ENCODE data around the gene OR10H5.
"Not testable (repeated sequence)": the region's sequence is repeated elsewhere in the genome, so short reads cannot be mapped to it uniquely, and the experiment has no call there.

Gene OR10H5

DNA sequence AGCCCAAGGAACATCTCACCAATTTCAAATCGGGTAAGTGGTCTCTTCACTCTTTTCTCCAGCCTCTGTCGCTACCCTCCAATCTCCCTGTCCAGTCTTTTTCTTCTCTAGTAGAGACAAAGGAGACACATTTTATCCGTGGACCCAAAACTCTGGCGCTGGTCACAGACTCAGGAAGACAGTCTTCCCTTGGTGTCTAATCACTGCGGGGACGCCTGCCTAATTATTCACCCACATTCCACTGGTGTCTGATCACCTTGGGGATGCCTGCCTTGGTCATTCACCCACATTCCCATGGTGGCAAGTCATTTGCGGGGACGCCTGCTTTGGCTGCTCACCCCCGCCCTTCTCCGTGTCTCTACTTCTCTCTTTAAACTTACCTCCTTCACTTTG is 41.8 kb downstream of the OR10H5 start:
- H3K9ac ChIP-seq (ENCODE audit: low read length): no peak overlapping the region
- no peak overlapping the region for H3K27ac ChIP-seq (ENCODE audit: low read depth, low read length)
- no peak overlapping the region for H3K4me2 ChIP-seq (ENCODE audit: low read depth, low read length, poor library complexity, severe bottlenecking)

DNA sequence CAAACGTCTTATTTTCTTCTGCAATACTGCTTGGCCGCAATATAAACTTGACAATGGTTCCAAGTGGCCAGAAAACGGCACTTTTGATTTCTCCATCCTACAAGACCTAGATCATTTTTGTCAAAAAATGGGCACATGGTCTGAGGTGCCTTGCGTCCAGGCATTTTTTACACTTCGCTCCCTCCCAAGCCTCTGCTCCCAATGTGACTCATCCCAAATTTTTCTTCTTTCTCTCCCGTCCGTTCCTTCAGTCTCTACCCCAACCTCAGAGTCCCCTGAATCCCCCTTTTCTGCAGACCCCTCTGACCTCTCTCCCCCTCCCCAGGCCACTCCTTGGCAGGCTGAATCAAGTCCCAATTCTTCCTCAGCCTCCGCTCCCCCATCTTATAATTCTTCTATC is 42.3 kb downstream of the OR10H5 start:
- Histone ChIP-seq H3K27me3 (ENCODE audit: low read length) (no peaks in the 10 kb centered on the region), H3K36me3 (ENCODE audit: low read length) (no peaks in the 10 kb centered on the region), H3F3A (ENCODE audit: insufficient read depth) (no peaks in the 10 kb centered on the region), H3K9me3 (ENCODE audit: insufficient read depth, low read length) (no peaks in the 10 kb centered on the region), H3K27ac (ENCODE audit: low read depth, low read length) (no peak overlapping the region), H3K9ac (ENCODE audit: low read length) (no peak overlapping the region), H4K20me1 (ENCODE audit: low read depth, low read length) (no peaks in the 10 kb centered on the region), H3K4me2 (ENCODE audit: low read depth, low read length, poor library complexity, severe bottlenecking) (no peak overlapping the region), H2AFZ (ENCODE audit: low read depth, low read length, severe bottlenecking) (no peak overlapping the region), H3K79me2 (ENCODE audit: insufficient read depth, low read length) (no peaks in the 10 kb centered on the region), H3K9me2 (replicated peaks; ENCODE audit: insufficient read depth, low read length) (no peaks in the 10 kb centered on the region), H3K4me3 (ENCODE audit: insufficient read depth, low read length, poor library complexity, severe bottlenecking) (no peak overlapping the region)
- TF ChIP-seq, protein P1, sequence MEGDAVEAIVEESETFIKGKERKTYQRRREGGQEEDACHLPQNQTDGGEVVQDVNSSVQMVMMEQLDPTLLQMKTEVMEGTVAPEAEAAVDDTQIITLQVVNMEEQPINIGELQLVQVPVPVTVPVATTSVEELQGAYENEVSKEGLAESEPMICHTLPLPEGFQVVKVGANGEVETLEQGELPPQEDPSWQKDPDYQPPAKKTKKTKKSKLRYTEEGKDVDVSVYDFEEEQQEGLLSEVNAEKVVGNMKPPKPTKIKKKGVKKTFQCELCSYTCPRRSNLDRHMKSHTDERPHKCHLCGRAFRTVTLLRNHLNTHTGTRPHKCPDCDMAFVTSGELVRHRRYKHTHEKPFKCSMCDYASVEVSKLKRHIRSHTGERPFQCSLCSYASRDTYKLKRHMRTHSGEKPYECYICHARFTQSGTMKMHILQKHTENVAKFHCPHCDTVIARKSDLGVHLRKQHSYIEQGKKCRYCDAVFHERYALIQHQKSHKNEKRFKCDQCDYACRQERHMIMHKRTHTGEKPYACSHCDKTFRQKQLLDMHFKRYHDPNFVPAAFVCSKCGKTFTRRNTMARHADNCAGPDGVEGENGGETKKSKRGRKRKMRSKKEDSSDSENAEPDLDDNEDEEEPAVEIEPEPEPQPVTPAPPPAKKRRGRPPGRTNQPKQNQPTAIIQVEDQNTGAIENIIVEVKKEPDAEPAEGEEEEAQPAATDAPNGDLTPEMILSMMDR (IDR thresholded peaks at IDR 0.05; ENCODE audit: insufficient read depth, low read length, poor library complexity, severe bottlenecking): no peak
- TF ChIP-seq EZH2phosphoT487 (conservative IDR thresholded peaks at IDR 0.05; ENCODE audit: low read length): no peak

More for the DNA sequence above, 41.8 kb downstream of the OR10H5 start:
- H3K9me2 ChIP-seq (replicated peaks; ENCODE audit: insufficient read depth, low read length): no peaks in the 10 kb centered on the region
- H3F3A ChIP-seq (ENCODE audit: insufficient read depth): no peaks in the 10 kb centered on the region
- no peak overlapping the region for H3K4me3 ChIP-seq (ENCODE audit: insufficient read depth, low read length, poor library complexity, severe bottlenecking)
- H2AFZ ChIP-seq (ENCODE audit: low read depth, low read length, severe bottlenecking): no peak overlapping the region
- H4K20me1 ChIP-seq (ENCODE audit: low read depth, low read length): no peaks in the 10 kb centered on the region
- TF ChIP-seq, protein P1 (IDR thresholded peaks at IDR 0.05; ENCODE audit: insufficient read depth, low read length, poor library complexity, severe bottlenecking): no peak
- TF ChIP-seq EZH2phosphoT487 (conservative IDR thresholded peaks at IDR 0.05; ENCODE audit: low read length): no peak
- no peaks in the 10 kb centered on the region for H3K79me2 ChIP-seq (ENCODE audit: insufficient read depth, low read length)
- H3K9me3 ChIP-seq (ENCODE audit: insufficient read depth, low read length): no peaks in the 10 kb centered on the region
- no peaks in the 10 kb centered on the region for H3K27me3 ChIP-seq (ENCODE audit: low read length)
- no peaks in the 10 kb centered on the region for H3K36me3 ChIP-seq (ENCODE audit: low read length)

GRCh38 chr19:15831626-15832025 is 44.2 kb downstream of the OR10H5 start:
- Histone ChIP-seq H4K20me1 (ENCODE audit: low read depth, low read length) (no peaks in the 10 kb centered on the region), H2AFZ (ENCODE audit: low read depth, low read length, severe bottlenecking) (no peak overlapping the region), H3F3A (ENCODE audit: insufficient read depth) (no peaks in the 10 kb centered on the region), H3K4me2 (ENCODE audit: low read depth, low read length, poor library complexity, severe bottlenecking) (no peak overlapping the region), H3K4me3 (ENCODE audit: insufficient read depth, low read length, poor library complexity, severe bottlenecking) (no peak overlapping the region), H3K79me2 (ENCODE audit: insufficient read depth, low read length) (no peaks in the 10 kb centered on the region), H3K27ac (ENCODE audit: low read depth, low read length) (no peak overlapping the region), H3K27me3 (ENCODE audit: low read length) (no peaks in the 10 kb centered on the region), H3K36me3 (ENCODE audit: low read length) (no peaks in the 10 kb centered on the region), H3K9me3 (ENCODE audit: insufficient read depth, low read length) (no peaks in the 10 kb centered on the region), H3K9ac (ENCODE audit: low read length) (no peak overlapping the region), H3K9me2 (replicated peaks; ENCODE audit: insufficient read depth, low read length) (no peaks in the 10 kb centered on the region)
- TF ChIP-seq, protein P1 (IDR thresholded peaks at IDR 0.05; ENCODE audit: insufficient read depth, low read length, poor library complexity, severe bottlenecking): no peak
- no peak for TF ChIP-seq EZH2phosphoT487 (conservative IDR thresholded peaks at IDR 0.05; ENCODE audit: low read length)

DNA sequence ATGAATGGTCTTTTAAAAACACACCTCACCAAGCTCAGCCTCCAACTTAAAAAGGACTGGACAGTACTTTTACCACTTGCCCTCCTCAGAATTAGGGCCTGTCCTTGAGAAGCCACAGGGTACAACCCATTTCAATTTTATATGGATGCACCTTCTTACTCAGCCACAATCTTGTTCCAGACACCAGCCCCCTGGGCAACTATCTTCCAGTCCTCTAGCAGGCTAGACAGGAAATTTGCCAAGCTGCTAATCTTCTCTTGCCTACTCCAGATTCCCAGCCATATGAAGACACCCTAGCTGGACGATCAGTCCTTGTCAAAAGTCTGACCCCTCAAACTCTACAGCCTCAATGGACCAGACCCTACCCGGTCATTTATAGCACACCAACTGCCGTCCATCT is 46.8 kb downstream of the OR10H5 start:
- not testable (repeated sequence) for H4K20me1 ChIP-seq (ENCODE audit: low read depth, low read length); H3K9me3 ChIP-seq (ENCODE audit: insufficient read depth, low read length); H3K27me3 ChIP-seq (ENCODE audit: low read length); H3K79me2 ChIP-seq (ENCODE audit: insufficient read depth, low read length); H2AFZ ChIP-seq (ENCODE audit: low read depth, low read length, severe bottlenecking); H3F3A ChIP-seq (ENCODE audit: insufficient read depth); H3K36me3 ChIP-seq (ENCODE audit: low read length); H3K9me2 ChIP-seq (replicated peaks; ENCODE audit: insufficient read depth, low read length); H3K27ac ChIP-seq (ENCODE audit: low read depth, low read length); H3K9ac ChIP-seq (ENCODE audit: low read length); H3K4me3 ChIP-seq (ENCODE audit: insufficient read depth, low read length, poor library complexity, severe bottlenecking); H3K4me2 ChIP-seq (ENCODE audit: low read depth, low read length, poor library complexity, severe bottlenecking)

DNA sequence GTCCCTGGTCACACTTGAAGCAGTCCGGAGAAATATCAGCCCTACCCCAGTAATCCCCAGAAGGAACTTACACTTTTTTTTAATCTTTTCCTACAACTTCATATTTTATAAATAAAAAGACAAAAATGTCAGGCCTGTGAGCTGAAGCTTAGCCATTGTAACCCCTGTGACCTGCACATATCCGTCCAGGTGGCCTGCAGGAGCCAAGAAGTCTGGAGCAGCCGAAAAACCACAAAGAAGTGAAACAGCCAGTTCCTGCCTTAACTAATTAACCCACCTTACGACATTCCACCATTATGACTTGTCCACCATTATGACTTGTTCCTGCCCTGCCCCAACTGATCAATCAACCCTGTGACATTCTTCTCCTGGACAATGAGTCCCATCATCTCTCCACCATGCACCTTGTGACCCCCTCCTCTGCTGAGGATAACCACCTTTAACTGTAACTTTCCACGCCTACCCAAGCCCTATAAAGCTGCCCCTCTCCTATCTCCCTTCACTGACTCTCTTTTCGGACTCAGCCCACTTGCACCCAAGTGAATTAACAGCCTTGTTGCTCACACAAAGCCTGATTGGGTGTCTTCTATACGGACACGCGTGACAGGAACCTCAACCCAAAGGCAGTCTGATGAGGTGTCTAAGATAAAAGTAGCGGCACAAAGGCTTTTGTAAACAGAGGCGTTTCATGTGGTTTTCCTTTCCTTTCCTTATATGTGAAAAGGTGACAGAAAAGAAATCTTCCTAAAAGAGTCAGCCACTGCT is 48.3 kb downstream of the OR10H5 start:
- H3K9ac ChIP-seq (ENCODE audit: low read length); H3K79me2 ChIP-seq (ENCODE audit: insufficient read depth, low read length); H3K9me2 ChIP-seq (replicated peaks; ENCODE audit: insufficient read depth, low read length); H3K36me3 ChIP-seq (ENCODE audit: low read length); H3K27me3 ChIP-seq (ENCODE audit: low read length); H4K20me1 ChIP-seq (ENCODE audit: low read depth, low read length); H3F3A ChIP-seq (ENCODE audit: insufficient read depth); H3K27ac ChIP-seq (ENCODE audit: low read depth, low read length); H3K9me3 ChIP-seq (ENCODE audit: insufficient read depth, low read length): not testable (repeated sequence)
- peak overlapping the region; percentile 59 for H3K4me2 ChIP-seq (ENCODE audit: low read depth, low read length, poor library complexity, severe bottlenecking)
- peak overlapping the region; percentile 59 for H3K4me3 ChIP-seq (ENCODE audit: insufficient read depth, low read length, poor library complexity, severe bottlenecking)
- peak overlapping the region; percentile 52 for H2AFZ ChIP-seq (ENCODE audit: low read depth, low read length, severe bottlenecking)
